ENCODE data around the gene INPP5F. TPM values are rescaled to one million over a fixed set of nuclear protein-coding genes. Genes with fewer than 3 reads are reported as not detected.

The INPP5F gene
- polyA plus RNA-seq, 1 of the 3 experiments (the other 2 are of a cell fraction), result 7.8 TPM

DNA sequence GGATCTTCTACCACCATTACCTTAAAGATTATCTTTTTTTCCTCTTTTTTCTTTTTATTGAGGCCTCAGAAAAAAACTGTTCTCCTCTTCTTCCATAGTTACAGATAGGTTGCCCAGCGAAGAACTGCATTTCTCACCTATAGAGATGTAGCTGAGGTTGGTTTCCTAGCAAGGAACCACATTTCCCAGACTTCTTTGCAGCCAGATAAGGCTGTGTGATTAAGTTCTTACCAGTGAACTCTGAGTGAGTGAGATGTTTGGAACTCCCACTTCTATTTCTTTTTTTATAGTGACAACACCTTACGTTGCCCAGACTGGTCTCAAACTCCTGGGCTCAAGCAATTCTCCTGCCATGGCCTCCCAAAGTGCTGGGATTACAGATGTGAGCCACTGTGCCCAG lies 152.7 kb downstream of the INPP5F start:
- no peaks in the 10 kb centered on the region for H3K36me3 ChIP-seq (replicated peaks in 1 of 2; ENCODE audit: control insufficient read depth in 1 of 2, insufficient read depth in 2 of 2, low read length in 1 of 2)
- H3F3A ChIP-seq (replicated peaks; ENCODE audit: insufficient read depth), result peaks cover 7% of the 10 kb centered on the region
- H3K79me2 ChIP-seq (ENCODE audit: insufficient read depth), result no peaks in the 10 kb centered on the region
- H2AFZ ChIP-seq (ENCODE audit: low read depth), result no peak overlapping the region
- H4K20me1 ChIP-seq (ENCODE audit: insufficient read depth), result no peaks in the 10 kb centered on the region
- no peak overlapping the region for H3K27ac ChIP-seq (ENCODE audit: low read depth in 2 of 2, low read length in 1 of 2)
- H3K9ac ChIP-seq, result no peak overlapping the region
- ChIA-PET POLR2A (no interaction called here), CTCF (interaction anchor here (0.9 kb wide), 1 partner anchor 14 kb away, joined by 4 read pairs; the partner anchor contains the start of gene SEC23IP)
- H3K4me2 ChIP-seq, result no peak overlapping the region
- no peaks in the 10 kb centered on the region for H3K27me3 ChIP-seq (ENCODE audit: insufficient read depth)
- WGBS (ENCODE audit: low lambda C conversion rate), result 95% methylated on average over 2 of the region's 2 CpGs
- no peak overlapping the region for H3K4me3 ChIP-seq (ENCODE audit: low read depth in 2 of 2, low read length in 1 of 2)
- TF ChIP-seq MEF2A (IDR thresholded peaks at IDR 0.05; ENCODE audit: borderline replicate concordance, low read depth) (no peak), IRF3 (IDR thresholded peaks at IDR 0.05; ENCODE audit: low read depth, low read length) (no peak), MXI1 (IDR thresholded peaks at IDR 0.05; ENCODE audit: low read depth, low read length) (no peak), NRF1 (IDR thresholded peaks at IDR 0.05; ENCODE audit: low read depth, low read length) (no peak), GATA2 (CRISPR knock-in tag; IDR thresholded peaks at IDR 0.05) (no peak), RCOR1 (IDR thresholded peaks at IDR 0.05; ENCODE audit: low read length) (no peak), TEAD4 (IDR thresholded peaks at IDR 0.05; ENCODE audit: borderline replicate concordance, insufficient read depth) (no peak), CHD2 (IDR thresholded peaks at IDR 0.05; ENCODE audit: low read length, partially characterized antibody) (no peak), RAD21 (IDR thresholded peaks at IDR 0.05; ENCODE audit: low read length) (no peak), FOSL2 (IDR thresholded peaks at IDR 0.05; ENCODE audit: borderline replicate concordance, low read depth) (no peak), ELF1 (IDR thresholded peaks at IDR 0.05) (no peak), POLR2AphosphoS5 (IDR thresholded peaks at IDR 0.05; ENCODE audit: low read depth, low read length) (no peak), YY1 (IDR thresholded peaks at IDR 0.05; ENCODE audit: low read depth) (no peak), JUND (IDR thresholded peaks at IDR 0.05) (no peak)
- TF ChIP-seq, protein P1, sequence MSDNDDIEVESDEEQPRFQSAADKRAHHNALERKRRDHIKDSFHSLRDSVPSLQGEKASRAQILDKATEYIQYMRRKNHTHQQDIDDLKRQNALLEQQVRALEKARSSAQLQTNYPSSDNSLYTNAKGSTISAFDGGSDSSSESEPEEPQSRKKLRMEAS (IDR thresholded peaks at IDR 0.05; ENCODE audit: low read depth), result no peak
- TF ChIP-seq, protein P2, sequence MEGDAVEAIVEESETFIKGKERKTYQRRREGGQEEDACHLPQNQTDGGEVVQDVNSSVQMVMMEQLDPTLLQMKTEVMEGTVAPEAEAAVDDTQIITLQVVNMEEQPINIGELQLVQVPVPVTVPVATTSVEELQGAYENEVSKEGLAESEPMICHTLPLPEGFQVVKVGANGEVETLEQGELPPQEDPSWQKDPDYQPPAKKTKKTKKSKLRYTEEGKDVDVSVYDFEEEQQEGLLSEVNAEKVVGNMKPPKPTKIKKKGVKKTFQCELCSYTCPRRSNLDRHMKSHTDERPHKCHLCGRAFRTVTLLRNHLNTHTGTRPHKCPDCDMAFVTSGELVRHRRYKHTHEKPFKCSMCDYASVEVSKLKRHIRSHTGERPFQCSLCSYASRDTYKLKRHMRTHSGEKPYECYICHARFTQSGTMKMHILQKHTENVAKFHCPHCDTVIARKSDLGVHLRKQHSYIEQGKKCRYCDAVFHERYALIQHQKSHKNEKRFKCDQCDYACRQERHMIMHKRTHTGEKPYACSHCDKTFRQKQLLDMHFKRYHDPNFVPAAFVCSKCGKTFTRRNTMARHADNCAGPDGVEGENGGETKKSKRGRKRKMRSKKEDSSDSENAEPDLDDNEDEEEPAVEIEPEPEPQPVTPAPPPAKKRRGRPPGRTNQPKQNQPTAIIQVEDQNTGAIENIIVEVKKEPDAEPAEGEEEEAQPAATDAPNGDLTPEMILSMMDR (IDR thresholded peaks at IDR 0.05), result no peak
- TF ChIP-seq, protein P3, sequence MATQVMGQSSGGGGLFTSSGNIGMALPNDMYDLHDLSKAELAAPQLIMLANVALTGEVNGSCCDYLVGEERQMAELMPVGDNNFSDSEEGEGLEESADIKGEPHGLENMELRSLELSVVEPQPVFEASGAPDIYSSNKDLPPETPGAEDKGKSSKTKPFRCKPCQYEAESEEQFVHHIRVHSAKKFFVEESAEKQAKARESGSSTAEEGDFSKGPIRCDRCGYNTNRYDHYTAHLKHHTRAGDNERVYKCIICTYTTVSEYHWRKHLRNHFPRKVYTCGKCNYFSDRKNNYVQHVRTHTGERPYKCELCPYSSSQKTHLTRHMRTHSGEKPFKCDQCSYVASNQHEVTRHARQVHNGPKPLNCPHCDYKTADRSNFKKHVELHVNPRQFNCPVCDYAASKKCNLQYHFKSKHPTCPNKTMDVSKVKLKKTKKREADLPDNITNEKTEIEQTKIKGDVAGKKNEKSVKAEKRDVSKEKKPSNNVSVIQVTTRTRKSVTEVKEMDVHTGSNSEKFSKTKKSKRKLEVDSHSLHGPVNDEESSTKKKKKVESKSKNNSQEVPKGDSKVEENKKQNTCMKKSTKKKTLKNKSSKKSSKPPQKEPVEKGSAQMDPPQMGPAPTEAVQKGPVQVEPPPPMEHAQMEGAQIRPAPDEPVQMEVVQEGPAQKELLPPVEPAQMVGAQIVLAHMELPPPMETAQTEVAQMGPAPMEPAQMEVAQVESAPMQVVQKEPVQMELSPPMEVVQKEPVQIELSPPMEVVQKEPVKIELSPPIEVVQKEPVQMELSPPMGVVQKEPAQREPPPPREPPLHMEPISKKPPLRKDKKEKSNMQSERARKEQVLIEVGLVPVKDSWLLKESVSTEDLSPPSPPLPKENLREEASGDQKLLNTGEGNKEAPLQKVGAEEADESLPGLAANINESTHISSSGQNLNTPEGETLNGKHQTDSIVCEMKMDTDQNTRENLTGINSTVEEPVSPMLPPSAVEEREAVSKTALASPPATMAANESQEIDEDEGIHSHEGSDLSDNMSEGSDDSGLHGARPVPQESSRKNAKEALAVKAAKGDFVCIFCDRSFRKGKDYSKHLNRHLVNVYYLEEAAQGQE (IDR thresholded peaks at IDR 0.05; ENCODE audit: low read depth, low read length), result no peak
- peaks cover 0 to 2% of the 10 kb centered on the region in 2 experiments; a peak in 1 of 4 replicates for H3K4me1 ChIP-seq (ENCODE audit: control insufficient read depth in 1 of 2, insufficient read depth in 2 of 2, low read depth in 1 of 2, low read length in 1 of 2)
- no peak for DNase-seq
- no peaks in the 10 kb centered on the region for H3K9me2 ChIP-seq
- H3K9me3 ChIP-seq, result no peaks in the 10 kb centered on the region

Small RNA genes within 50 kb of the gene (small RNA-seq; reads per million reads assigned to genes)
- 0 reads per million in 7 experiments for gene RN7SL846P

Other genes starting within 250 kb of the INPP5F start
- 41.2 and 44.6 TPM in 2 replicates for gene RGS10, start 183.3 kb upstream of the INPP5F start, polyA plus RNA-seq (2012; rRNA removed)
- gene TIAL1, start 129.1 kb upstream of the INPP5F start, polyA plus RNA-seq (2012; rRNA removed), result 58.0 and 70.6 TPM in 2 replicates
- gene BAG3, start 74.7 kb upstream of the INPP5F start, polyA plus RNA-seq (2012; rRNA removed), result 3.8 and 9.2 TPM in 2 replicates
- 33.1 and 37.5 TPM in 2 replicates for gene MCMBP, start 146.8 kb downstream of the INPP5F start, polyA plus RNA-seq (2012; rRNA removed)
- 23.8 and 32.2 TPM in 2 replicates for gene SEC23IP, start 166.7 kb downstream of the INPP5F start, polyA plus RNA-seq (2012; rRNA removed)

Data from SK-N-SH (cell line).